HG02642 (cell line): ENCODE results near the gene GAK.

Experiments used
- ATAC-seq: cut with Tn5 transposase; IDR thresholded peaks from one replicate; pipeline ENCODE4 v1.9.1; 2021; ENCODE audit warnings: mild to moderate bottlenecking; ENCODE audit not compliant: unreplicated experiment, poor library complexity

GAK gene

DNA sequence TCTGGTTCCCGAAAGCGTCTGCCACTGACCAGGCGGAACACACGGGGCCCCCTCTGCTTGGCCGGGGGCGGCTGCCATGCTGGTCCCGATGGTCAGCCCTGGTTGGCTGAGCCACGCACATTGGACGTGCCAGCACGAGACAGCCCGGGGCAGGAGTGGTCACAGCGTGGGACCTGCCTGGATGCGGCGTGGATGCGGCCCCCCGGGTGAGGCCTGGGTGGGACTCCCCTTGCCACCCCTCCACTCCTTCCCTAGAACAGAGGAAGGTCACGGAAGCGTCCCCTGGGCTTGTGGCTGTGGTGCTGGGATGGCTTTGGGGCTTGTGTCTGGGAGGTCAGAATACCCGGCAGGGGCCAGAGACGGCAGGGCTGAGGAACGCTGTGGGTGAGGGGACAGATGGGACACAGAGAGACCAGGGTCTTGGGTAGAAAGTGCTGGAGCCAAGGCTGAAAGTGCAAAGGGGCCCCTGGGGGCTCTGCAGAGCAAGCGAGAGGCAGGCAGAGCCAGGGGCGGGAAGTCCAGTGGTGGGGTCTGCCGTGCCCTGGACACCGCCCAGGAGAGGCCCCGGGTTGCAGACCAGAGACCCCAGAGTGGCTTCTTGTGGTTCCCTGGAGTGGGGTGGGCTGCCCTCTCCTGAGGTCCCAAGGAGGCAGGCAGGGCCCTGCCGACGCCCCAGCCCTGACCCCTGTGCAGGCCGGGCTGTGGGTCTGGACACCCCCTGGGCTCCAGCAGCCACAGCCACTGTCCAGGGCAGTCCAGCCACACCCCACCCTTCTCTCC, 97.6 kb downstream of the GAK start:
- ATAC-seq, result no peak

DNA sequence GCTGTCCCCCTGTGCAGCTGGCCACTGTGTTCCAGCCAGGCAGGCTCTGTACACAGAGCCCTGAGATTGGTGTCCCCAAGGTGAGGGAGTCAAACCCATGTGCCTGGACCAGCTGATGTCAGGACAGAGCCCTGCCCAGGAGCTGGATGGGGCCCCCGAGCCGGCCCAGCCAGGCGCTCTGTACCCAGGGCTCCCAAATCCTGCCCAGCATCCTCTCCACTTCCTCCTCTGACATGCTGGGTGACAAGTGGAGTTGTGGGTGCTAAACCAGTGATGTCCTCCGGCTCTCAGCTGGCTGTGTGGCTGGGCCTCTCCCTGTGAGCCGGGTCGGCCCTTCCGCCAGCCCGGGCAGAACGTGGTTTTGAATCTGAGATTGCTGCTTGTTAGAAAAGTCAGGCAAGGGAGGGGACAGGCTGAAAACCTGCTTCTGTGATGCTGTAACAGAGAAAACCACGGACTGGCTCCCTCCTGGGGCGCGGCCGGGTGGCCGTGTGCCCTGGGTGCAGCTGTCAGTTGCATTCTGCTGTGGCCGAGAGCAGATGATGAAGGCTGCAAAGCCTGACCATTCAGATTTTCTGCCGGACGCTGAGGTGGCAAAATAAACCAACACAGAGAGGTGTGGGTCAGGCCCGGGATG, 98.3 kb downstream of the GAK start:
- no peak for ATAC-seq

DNA sequence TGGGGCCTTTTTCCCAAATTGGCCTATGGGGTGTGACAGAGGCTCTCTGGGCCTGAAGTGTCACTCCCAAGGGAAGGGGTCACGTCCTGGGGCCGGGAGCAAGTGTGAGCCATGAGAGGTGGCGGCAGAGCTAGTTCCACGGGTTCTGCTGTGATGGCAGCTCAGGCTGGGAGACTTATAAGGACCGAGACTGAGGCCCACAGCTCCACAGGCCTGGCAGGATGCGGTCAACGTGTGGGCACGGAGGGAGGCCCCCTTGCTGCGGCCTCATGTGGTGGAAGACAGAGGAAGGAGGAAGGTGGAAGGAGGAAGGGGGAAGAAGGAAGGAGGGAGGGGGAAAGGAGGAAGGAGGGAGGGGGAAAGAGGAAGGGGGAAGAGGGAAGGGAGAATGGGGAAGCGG, 99.0 kb downstream of the GAK start:
- ATAC-seq, result no peak

DNA sequence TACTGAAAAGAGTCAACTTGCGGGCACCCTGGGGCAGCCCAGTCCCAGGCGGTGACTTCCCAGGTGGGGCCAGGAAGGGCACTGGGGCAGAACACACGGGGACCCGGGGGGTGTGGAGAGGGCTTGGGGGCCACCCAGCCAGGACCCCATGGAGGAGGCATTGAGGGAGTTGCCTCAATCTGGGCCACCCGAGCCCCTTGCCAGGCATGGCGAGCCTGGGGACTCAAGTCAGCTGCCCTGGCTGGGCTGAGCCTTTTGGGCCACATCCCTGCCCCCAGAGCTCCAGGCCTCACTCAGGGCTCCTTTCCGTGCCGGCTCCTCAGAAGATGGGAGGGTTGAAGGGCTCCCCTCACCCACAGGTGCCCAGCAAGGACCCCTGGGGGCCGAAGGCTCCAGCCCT, 99.6 kb downstream of the GAK start:
- ATAC-seq, result no peak

DNA sequence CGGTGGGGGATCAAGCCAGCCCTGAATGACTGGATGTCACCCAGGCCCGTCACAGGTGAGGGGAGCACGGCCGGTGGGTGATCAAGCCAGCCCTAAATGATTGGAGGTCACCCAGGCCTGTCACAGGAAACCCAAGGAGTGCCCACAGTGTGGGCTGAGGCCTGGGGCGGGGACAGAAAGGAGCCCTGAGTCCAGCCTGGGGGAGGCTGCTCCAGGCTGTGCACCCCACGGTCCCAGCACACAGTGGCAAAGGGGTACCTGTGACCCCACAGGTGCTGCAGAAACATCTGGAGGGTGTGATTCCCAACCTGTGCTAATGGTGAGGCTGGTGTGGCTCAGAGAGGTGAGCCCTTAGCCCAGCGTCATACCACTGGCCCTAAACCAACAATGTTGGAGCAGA, 100.0 kb downstream of the GAK start:
- no peak for ATAC-seq

DNA sequence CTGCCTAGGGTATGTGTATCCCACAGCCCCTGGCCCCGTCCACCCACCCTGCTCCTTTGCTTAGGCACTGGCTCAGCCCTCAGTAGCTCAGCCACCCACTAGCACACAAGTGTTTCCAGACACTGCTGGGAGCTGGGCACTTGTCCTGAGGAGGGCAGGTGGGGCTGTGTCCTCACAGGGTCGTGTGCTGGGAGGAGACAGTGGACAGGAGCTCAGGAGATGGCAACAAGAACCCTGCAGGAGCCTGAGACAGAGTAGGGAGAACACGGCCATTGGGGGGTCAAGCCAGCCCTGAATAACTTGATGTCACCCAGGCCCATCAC, 100.7 kb downstream of the GAK start:
- no peak for ATAC-seq

DNA sequence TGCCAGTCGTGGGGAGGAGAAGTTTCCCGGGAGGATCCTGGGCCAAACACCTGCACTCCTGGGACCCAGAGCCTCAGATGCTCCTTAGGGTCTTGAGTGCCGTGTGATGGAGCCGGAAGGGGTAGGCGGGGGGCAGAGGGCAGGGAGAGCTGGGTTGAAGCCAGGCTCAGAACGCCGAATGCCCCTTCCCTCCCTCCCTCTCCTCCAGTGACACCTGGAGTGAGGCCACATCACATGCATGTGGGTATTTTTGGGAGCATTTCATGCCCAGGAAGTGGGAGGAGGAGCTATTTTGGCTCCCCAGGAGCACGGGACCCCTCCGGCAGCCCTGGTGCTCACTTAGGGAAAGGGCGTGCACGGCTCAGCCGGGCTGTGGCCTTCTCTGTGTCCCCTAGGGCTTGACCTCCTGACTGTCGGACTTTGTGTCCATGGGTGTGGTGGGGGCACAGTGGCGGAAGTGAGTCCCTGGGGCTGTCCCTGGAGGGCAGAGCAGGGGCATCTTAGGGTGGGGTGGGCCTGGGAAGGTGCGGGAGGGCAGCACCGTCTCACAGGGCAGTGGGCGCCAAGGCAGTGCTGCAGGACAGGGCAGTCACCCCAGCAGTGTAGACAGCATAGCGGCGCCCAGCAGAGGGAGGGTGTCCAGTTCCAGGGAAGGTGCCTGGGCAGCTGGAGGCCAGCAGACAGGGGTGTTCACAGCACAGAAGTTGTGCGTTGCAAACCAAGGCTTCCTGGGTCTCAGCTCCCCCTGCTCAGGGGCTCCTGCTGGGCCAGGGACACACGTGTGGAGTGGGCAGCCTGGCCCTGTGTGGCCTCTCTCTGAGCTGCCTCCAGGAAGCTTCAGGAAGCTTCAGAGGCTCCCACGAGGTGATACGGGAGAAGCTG, 101.3 kb downstream of the GAK start:
- ATAC-seq, result no peak

DNA sequence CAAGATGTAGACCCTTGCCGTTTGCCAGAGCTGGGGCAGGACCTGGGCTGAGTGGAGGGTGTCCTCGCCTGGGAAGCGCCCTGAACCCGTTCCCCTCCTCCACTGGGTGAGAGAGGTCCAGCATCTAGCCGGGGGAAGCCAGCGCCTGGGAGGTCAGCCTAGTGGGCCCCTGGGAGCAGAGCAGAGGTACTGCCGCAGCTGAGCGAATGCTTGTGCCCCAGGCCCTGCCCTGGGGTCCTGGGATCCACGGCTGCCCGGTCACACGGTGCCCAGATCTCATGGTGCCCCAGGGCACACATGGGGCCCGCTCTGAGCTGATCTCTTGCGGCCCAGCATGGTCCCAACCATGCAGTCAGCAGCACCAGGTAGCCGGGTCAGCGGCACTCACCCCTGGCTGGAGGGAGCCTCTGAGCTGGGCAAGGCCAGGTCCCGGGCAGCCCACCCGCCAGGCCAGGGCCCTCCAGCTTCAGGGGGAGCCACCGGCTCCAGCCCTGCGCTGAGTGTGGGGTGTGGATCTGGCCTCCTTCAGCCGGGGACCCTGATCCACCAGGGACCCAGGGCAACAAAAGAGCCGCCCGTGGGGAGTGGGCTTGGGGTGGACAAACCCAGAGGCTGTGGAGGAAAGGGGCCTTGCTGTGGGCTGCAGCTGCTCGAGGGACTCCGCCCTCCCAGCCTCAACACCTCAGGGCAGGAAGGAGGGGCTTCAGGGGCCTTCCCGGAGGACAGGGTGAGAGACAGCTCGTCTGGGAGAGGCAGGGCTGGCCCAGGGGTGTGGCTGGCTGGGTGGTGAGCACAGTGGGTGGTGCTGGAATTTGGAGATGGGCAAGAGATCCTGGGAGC, 102.1 kb downstream of the GAK start:
- ATAC-seq, result no peak

DNA sequence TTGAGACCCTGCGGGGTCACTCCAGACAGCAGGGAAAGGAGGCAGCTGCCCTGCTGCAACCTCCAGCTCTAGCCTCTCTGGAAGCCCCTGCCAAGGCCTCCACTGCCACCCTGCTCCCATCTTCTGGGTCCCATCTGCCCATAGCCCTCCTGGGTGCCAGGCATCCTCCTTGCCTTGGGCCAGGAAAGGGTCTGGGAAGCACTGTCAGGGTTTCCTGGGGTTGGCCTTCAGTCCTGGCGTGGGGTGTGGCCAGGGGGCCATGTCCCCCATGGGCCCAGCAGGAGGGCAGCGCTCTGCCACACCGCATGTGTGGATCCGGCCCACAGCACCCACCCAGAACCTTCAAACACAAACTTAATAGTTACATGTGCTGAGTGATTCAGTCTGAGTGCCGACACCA, 102.8 kb downstream of the GAK start:
- no peak for ATAC-seq

DNA sequence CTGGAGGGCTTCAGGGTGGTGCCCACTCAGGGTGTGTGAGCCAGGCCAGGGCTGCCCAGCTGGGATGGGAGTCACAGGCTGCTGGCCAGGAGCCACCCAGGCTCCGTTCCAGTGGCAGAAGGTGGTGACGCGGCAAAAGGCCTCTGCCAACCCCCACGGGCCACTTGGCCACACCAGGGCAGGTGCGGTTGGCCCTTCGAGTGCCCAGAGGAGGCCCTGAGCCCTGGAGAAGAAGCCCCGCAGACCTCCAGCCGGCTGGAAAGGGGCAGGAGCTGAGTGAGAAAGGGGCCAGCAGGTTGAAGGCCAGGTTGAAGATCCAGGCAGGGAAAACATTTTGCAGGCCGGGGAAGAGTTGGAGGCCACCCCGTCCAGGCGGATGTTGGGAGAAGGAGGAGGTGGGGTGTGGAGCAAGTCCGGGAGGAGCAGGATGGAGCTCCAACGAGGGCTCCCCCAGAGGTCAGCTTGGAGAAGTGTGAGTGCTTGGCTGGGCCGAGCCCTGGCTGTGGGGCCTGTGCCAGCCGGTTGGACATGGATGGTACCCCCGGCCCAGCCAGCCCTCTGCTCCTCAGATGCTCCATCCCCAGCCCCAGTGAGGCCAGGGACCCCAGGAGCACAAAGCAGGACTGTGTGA, 103.4 kb downstream of the GAK start:
- no peak for ATAC-seq

DNA sequence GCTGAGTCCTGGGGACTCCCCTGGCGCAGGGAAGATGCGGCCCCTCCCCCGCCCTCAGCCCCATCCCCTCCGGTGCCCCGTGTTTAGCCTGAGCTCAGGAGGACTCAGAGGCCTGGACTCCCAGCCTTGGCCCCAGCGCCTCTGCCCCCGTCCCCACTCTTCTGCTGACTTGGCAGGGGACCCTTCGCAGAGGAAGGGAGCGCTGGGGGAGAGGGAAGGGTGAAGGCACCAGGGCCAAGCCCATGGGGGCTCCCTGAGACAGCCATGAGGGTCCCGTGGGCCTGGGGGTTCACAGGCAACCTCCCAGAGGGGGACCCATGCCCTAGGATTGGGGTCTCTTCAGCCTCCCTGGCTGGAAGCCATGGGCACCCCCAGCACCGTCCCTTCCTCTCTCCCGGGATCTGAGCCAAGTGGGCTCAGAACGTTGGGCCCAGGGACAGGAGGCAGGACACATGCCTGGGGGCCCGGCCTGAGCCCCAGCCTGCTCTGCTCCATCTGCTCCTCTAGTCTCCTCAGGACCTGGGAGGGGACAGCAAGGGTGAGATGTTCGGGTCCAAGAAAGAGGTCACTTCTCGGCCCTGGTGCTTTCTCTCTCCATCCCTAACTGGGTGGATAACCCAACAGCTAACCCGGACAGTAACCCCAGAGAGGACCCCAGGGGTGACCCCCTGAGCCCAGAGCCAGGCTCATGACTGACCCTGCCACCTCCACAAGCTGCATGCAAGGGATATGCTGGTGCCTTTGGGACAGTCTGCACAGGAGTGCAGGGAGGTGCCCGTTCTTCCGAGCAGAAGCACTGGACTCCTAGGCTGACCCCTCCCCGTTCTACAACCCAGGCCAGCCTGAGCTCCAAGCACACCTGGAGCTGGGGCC, 104.7 kb downstream of the GAK start:
- no peak for ATAC-seq

DNA sequence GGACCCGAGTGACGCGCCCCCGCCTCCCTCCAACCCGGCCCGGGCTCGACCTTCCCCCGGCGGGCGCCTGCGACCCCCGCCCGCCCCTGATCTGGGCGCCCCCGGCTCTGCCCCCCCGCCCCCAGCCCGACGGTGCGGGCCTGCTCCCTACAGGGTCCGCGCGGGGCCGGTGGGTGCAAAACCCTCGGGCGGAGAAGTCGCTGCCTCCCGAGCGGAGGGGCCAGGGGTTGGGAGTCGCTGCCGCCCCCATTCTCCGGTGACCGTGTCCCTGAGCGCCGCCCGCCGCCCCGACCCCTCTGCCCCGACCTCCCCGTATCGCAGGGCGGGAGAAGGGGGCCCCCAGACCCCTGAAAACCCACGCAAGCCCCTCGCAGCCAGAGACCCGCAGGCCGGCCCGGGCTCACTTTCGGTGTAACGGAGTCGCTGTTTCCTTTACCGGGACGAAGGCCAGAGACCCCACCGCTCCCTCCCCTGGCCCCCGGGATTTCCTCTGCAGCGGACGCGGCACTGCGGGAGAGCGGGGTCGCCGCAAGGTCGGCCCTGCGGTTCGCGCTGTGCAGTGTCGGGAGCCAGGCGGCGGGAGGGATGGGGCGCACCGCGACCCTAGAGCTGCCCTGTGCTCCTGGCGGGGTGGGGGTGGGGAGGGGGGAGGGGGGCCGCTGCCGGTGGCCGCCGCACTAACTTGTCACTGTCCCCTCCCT, 105.5 kb downstream of the GAK start:
- ATAC-seq, result no peak

DNA sequence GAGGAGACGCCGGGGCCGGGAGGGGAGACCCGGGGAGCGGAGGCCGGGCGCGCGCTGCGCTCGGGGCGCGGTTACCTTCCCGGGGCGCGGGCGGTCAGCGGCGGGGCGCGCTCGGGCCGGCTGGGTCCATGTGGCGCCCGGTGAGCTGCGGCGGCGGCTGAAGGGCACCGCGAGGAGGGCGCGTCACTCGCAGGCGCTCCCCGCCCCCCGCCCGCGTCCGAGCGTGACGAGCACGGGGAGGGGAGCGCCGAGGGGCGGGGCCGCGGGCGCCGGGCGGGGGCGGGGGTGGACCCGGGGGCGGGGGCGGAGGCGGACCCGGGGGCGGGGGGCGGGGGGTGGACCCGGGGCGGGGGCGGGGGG, 106.2 kb downstream of the GAK start, which contains the start of gene CPLX1:
Gene CPLX1, minus strand, starts transcription at position 159 of the 360 bp plus-strand sequence. CDS start 1,607 bp downstream, outside the sequence.
- no peak for ATAC-seq

DNA sequence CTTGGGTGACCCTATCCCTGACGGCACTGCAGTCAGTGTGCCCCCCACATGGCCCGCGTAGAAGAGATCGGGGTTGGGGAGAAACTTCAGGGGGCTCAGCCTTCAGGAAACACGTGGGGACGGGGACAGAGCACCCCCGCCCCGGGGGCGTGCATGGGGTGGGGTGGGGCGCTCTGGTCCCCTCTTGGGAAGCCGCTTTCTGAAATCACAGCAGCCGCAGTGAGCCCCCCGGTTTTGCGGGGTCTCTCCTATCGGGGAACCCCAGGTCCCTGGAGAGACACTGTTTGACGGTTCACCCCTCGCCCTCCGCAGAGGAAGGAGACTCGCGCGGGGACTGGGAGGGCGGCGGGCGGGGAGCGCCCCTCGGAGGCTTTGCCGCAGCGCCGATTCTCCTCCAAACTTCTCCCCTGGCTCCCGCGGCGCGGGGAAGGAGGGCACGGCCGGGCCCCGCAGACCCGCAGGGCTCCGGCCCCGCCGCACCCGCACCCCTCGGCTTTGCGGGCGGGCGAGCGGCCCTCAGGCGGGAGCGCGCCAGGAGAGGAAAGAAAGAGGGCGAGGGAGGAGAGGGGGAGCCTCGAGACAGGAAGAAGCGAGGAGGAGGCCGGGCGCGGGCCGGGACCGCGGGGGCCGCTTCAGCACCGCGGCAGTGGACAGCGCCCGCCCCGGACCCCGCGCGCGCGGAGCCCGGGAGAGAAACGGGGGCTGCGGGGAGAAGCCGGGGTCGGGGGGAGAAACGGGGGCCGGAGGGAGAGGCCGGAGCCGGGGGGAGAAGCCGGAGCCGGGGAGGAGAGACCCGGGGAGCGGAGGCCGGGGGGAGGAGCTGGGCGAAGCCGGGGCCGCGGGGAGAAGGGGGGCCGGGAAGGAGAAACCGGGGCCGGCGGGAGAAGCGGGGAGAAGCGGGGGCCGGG, 106.8 kb downstream of the GAK start:
- no peak for ATAC-seq

DNA sequence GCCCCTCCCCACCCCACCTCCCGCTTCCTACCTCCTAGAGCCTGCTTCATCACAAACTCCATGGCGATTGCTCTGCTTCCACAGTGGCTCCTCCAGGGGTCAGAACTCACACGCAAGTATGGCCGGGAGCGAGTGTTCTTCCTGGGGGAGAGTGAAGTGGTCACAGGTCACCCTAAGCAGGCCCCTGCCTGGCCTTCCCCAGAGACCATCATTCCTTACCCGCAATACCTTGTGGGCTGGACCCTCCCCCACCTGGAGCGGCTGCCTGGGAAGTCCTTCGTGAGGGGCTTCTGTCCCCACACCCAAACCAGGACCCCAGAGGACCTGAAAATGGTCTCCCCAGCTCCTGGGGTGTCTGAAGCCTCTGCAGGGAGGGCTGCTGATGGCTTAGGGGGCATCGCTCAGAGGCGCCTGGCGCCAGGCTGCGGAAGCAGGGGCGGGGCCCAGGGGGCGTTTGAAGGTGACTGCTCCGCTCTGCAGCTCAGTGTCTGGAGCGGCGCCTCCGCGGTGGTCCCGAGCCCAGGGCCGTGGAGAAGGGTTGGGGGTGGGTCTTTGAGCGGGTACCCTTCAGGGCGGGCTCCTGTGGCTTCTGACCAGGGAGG, 107.6 kb downstream of the GAK start:
- no peak for ATAC-seq

DNA sequence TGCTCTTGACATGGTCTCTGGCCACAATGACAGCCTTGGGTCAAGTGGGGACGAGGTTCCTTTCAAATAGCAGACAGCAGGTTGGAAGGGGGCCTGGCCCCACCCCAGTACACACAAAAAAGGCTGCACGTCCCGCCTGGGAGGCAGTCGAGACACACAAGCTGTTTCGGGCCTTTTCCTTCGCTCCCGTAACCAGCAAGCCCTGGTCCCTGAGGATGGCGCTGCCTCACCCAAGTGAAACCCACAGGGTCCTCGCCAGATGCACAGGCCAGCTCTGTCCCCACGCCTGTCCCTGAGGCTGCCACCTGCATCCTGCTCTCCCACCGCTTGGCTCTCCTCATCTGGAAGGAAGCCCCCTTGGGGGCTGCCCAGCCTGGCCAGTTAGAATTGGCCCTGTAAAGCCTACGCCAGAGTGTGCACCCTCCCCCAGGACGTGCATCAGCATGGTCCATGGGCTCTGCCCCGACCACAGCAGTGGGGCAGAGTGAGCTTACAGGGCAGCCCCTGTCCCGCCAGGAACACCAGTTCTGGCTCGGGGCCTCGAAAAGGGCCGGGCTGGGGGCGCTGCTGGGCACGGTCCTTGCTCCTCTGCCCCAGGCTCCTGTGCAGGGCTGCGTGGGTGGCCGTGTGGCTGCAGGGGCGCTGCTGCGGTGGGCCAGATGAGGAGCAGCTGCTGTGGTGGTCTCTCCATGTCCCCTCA, 108.2 kb downstream of the GAK start:
- ATAC-seq, result no peak
